Left ventricle myocardium inferior (tissue), 1 donor: ENCODE data around the gene PKD1L1. TPM values are rescaled to one million over a fixed set of nuclear protein-coding genes. Genes with fewer than 3 reads are reported as not detected.

Experiments
- DNase-seq: peaks from one replicate; pipeline ENCODE4 v3.0.0-alpha.2; 2020
- H3K27ac ChIP-seq: fragments of 200-600 bp; replicated peaks from 2 replicates; pipeline ENCODE4 v1.8.0; 2021
- H3K27me3 ChIP-seq: fragments of 200-600 bp; 2 replicates; pipeline ENCODE4 v1.8.0; 2021; ENCODE audit warnings: low read depth
- H3K36me3 ChIP-seq: fragments of 200-600 bp; 2 replicates; pipeline ENCODE4 v1.8.0; 2021
- H3K4me1 ChIP-seq: fragments of 200-600 bp; 2 replicates; pipeline ENCODE4 v1.8.0; 2021
- H3K4me3 ChIP-seq: fragments of 200-600 bp; 2 replicates; pipeline ENCODE4 v1.8.0; 2021; ENCODE audit warnings: mild to moderate bottlenecking, moderate library complexity
- H3K9me3 ChIP-seq: fragments of 200-600 bp; replicated peaks from 2 replicates; pipeline ENCODE4 v1.8.0; 2021
- intact Hi-C: fragments of 100-400 bp; cut with micrococcal nuclease; formaldehyde crosslinking; loops from one replicate; pipeline ENCODE4 v1.11.0; 2022
- total RNA-seq: library from RNA; stranded (reverse); fragmentation: NEBNext Ultra II Directional; extraction: Animal tissue kit (Norgen Biotek cat#: 25700); gene quantifications from one replicate; pipeline ENCODE4 v1.2.1, GENCODE V29; 2021
- TF ChIP-seq, protein P1 (sequence below): fragments of 200-600 bp; IDR thresholded peaks from 2 replicates; pipeline ENCODE4 v1.8.0; 2021; ENCODE audit warnings: antibody characterized with exemption, mild to moderate bottlenecking, borderline replicate concordance
- donor health status: DM: no; HTN: yes; CAD: no; lungs with severe emphysema.

PKD1L1 gene
- total RNA-seq, 1 donor from 2014 or later = 1.5 TPM

DNA sequence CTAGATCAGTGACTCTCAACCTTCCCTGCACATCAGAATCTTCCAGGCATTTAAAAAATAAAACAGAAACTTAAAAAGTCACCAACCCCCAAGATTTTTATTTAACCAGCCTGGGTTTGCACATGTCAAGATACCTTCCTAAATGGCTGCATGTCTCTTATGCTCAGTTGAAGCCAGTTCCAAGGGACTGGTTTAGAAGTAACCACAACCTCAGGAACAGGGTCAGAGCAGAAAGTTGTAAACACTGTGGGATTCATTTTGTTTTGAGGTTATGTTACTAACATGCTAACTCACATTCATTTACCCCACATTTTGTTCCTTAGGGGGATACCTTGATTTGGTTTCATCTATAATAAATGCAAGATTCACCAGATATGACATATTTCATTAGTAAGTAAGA, 72.9 kb downstream of the PKD1L1 start:
- intact Hi-C loops = no loop called here
- TF ChIP-seq, protein P1, sequence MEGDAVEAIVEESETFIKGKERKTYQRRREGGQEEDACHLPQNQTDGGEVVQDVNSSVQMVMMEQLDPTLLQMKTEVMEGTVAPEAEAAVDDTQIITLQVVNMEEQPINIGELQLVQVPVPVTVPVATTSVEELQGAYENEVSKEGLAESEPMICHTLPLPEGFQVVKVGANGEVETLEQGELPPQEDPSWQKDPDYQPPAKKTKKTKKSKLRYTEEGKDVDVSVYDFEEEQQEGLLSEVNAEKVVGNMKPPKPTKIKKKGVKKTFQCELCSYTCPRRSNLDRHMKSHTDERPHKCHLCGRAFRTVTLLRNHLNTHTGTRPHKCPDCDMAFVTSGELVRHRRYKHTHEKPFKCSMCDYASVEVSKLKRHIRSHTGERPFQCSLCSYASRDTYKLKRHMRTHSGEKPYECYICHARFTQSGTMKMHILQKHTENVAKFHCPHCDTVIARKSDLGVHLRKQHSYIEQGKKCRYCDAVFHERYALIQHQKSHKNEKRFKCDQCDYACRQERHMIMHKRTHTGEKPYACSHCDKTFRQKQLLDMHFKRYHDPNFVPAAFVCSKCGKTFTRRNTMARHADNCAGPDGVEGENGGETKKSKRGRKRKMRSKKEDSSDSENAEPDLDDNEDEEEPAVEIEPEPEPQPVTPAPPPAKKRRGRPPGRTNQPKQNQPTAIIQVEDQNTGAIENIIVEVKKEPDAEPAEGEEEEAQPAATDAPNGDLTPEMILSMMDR = no peak
- peak overlapping the region; percentile 75 for H3K27ac ChIP-seq
- H3K4me3 ChIP-seq = no peak overlapping the region
- H3K36me3 ChIP-seq = no peaks in the 10 kb centered on the region
- no peaks in the 10 kb centered on the region for H3K9me3 ChIP-seq
- H3K4me1 ChIP-seq = peaks cover 14% of the 10 kb centered on the region
- DNase-seq = no peak
- H3K27me3 ChIP-seq = no peaks in the 10 kb centered on the region

DNA sequence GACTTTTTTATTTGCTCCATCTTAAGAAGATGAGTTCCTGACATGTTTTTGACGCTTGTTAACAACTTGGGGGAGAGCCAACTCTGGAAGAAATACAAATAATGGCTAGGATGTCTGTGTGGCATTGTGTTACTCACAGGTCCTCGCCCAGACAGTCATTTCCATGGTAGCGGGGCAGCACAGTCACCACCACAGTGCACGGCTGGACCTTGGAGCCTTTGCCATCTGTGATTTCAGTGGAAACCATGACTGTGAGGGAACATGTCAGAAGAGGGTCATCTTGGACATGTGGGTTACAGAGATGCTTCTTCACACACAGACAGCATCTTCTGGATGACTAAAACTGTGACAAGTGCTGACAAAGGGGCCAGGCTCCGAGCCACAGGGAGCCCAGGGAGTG, 74.5 kb downstream of the PKD1L1 start:
- intact Hi-C loops = no loop called here
- TF ChIP-seq, protein P1 = no peak
- H3K27me3 ChIP-seq = no peaks in the 10 kb centered on the region
- H3K27ac ChIP-seq = no peak overlapping the region
- H3K4me1 ChIP-seq = peaks cover 13% of the 10 kb centered on the region
- H3K4me3 ChIP-seq = no peak overlapping the region
- no peaks in the 10 kb centered on the region for H3K36me3 ChIP-seq
- H3K9me3 ChIP-seq = no peaks in the 10 kb centered on the region
- no peak for DNase-seq

DNA sequence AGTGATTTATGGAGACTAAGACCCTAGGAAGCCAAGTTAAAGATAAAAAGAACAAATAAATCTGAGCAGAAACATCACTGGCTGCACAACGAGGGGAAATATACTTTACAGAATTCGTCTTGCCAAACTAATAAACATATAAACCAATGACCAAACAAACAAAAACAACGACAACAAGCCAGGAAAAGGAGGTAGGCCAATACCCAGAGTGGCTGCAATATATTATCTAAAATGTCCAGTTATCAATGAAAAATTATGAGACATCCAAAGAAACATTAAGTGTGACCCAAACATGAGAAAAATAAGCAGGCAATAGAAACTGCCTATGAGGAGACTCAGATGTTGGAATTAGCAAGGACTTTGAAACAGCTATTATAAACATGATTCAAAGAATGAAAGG, 81.0 kb downstream of the PKD1L1 start:
- Histone ChIP-seq H3K4me1 (peaks cover 10% of the 10 kb centered on the region), H3K36me3 (peaks cover 5% of the 10 kb centered on the region), H3K4me3 (no peak overlapping the region), H3K27ac (no peak overlapping the region), H3K27me3 (no peaks in the 10 kb centered on the region), H3K9me3 (no peaks in the 10 kb centered on the region)
- TF ChIP-seq, protein P1 = no peak
- no peak for DNase-seq
- intact Hi-C loops = no loop called here

DNA sequence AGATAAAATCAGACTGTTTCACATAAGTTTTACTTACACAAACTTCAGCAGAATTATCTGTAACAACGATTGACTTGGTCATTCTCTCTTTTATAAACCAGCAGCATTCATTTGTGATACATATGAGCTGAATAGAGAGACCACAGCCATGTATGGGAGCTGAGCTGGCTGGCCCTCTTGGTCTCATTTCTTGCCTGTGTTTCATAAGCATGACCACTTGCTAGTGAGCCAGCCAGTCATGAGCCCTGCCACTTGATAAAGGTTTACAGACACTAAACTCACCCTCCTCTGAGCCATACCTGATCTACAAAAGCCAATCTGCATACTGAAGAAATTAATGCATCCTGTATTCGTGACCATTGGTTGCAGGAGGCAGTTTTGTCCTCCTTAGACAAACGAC, 82.1 kb downstream of the PKD1L1 start:
- H3K36me3 ChIP-seq = peaks cover 5% of the 10 kb centered on the region
- no peak for DNase-seq
- no peak overlapping the region for H3K4me3 ChIP-seq

DNA sequence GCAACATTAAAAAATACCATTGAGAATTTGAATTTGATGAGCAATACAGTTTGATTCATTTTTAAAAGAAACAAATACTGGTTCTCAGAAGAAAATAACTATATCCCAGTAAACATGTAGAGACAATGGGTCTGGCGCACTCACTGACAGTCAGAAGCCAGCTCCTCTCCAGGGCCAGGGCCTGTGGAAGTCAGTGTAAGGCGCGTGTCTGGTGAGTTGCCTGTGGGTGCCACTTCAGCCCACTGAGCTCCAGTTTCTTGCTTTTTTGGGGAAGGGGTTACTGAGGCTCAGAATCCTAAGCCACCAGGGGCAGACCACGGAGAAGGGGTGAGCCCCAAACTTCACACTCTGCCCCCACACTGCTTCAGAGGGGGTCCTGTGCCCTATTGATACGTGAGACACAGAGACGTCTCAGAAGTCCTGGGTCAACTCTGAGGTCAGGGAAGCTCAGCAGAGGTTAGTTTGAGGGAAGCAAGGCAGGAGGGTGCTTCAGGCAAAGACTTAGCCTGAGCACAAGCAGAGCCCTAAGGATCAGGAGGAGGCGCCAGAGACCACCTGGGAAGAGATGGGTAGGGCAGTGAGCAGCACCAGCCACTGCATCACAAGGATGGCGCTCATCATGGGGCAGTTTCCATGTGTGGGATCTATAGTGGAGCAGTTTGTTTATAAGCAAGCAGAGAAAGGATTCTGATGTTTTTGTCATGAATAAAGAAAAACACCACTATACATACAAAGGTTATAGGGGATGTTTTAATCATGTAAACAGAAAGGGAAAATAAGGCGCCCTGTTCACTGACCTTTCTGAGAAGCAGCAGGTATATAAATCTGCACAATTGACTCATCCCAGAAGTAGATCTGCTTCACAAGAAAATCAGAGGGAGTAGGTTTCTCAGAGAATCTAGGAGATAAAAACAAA, 95.7 kb downstream of the PKD1L1 start:
- H3K9me3 ChIP-seq = no peaks in the 10 kb centered on the region
- no peak for DNase-seq
- no peaks in the 10 kb centered on the region for H3K4me1 ChIP-seq
- H3K27me3 ChIP-seq = no peaks in the 10 kb centered on the region
- H3K36me3 ChIP-seq = peaks cover 9% of the 10 kb centered on the region
- TF ChIP-seq, protein P1 = peak; percentile 34
- intact Hi-C loops = no loop called here
- no peak overlapping the region for H3K4me3 ChIP-seq
- no peak overlapping the region for H3K27ac ChIP-seq

More for the DNA sequence above, 82.1 kb downstream of the PKD1L1 start:
- intact Hi-C loops = no loop called here
- no peaks in the 10 kb centered on the region for H3K27me3 ChIP-seq
- no peaks in the 10 kb centered on the region for H3K9me3 ChIP-seq
- no peak overlapping the region for H3K27ac ChIP-seq
- peaks cover 10% of the 10 kb centered on the region for H3K4me1 ChIP-seq
- TF ChIP-seq, protein P1 = no peak
